H9 (cell line): Measurements from ENCODE around the gene NRXN2. TPM values are rescaled to one million over a fixed set of nuclear protein-coding genes. Genes with fewer than 3 reads are reported as not detected.

Source experiments
- DNase-seq: peaks from one replicate; pipeline ENCODE4 v3.0.0-alpha.2; 2017
- H2AFZ ChIP-seq: one replicate; pipeline ENCODE4 v1.6.1; 2013; ENCODE audit warnings: mild to moderate bottlenecking, low read length, control low read depth, moderate library complexity
- H2AK5ac ChIP-seq: 2 replicates; pipeline ENCODE4 v1.6.1; 2013; ENCODE audit warnings: low read length, control low read depth, mixed read lengths; ENCODE audit not compliant: insufficient read length
- H2BK120ac ChIP-seq: one replicate; pipeline ENCODE4 v1.6.1; 2013; ENCODE audit warnings: low read depth, mild to moderate bottlenecking, low read length, control low read depth, inconsistent platforms; ENCODE audit not compliant: poor library complexity, severe bottlenecking
- H2BK12ac ChIP-seq: 2 replicates; pipeline ENCODE4 v1.6.1; 2013; ENCODE audit warnings: low read length, control low read depth, mixed read lengths, low read depth; ENCODE audit not compliant: insufficient read length
- H2BK15ac ChIP-seq: 2 replicates; pipeline ENCODE4 v1.6.1; 2013; ENCODE audit warnings: low read depth, low read length, control low read depth
- H2BK20ac ChIP-seq: one replicate; pipeline ENCODE4 v1.6.1; 2013; ENCODE audit warnings: low read depth, mild to moderate bottlenecking, low read length, control low read depth, inconsistent platforms; ENCODE audit not compliant: poor library complexity, severe bottlenecking
- H2BK5ac ChIP-seq: 2 replicates; pipeline ENCODE4 v1.6.1; 2013; ENCODE audit warnings: low read length, control low read depth, mixed read lengths; ENCODE audit not compliant: insufficient read length
- H3K14ac ChIP-seq: 2 replicates; pipeline ENCODE4 v1.6.1; 2013; ENCODE audit warnings: low read length, control low read depth; ENCODE audit not compliant: insufficient read depth
- H3K18ac ChIP-seq: 2 replicates; pipeline ENCODE4 v1.6.1; 2013; ENCODE audit warnings: low read depth, mild to moderate bottlenecking, mixed read lengths, low read length, control low read depth; ENCODE audit not compliant: insufficient read length
- H3K23ac ChIP-seq: 2 replicates; pipeline ENCODE4 v1.6.1; 2013; ENCODE audit warnings: low read length, control low read depth, mixed read lengths, low read depth; ENCODE audit not compliant: insufficient read length
- H3K23me2 ChIP-seq: 2 replicates; pipeline ENCODE4 v1.6.1; 2013; ENCODE audit warnings: low read depth, mild to moderate bottlenecking, mixed read lengths, low read length, control low read depth; ENCODE audit not compliant: insufficient read length, poor library complexity, severe bottlenecking
- H3K27ac ChIP-seq: 2 replicates; pipeline ENCODE4 v1.5.1; 2013; ENCODE audit warnings: low read length, control low read depth, mixed read lengths, low read depth; ENCODE audit not compliant: insufficient read length
- H3K27me3 ChIP-seq: 2 replicates; pipeline ENCODE4 v1.6.1; 2013; ENCODE audit warnings: low read length, control low read depth, inconsistent platforms; ENCODE audit not compliant: insufficient read depth
- H3K4ac ChIP-seq: 2 replicates; pipeline ENCODE4 v1.6.1; 2013; ENCODE audit warnings: low read depth, mild to moderate bottlenecking, control low read depth, inconsistent platforms, low read length, moderate library complexity
- H3K4me1 ChIP-seq: 2 replicates; pipeline ENCODE4 v1.6.1; 2013; ENCODE audit warnings: low read length, control low read depth, inconsistent platforms; ENCODE audit not compliant: insufficient read depth
- H3K4me2 ChIP-seq: 2 replicates; pipeline ENCODE4 v1.6.1; 2013; ENCODE audit warnings: low read length, control low read depth, mixed read lengths; ENCODE audit not compliant: insufficient read length, insufficient read depth
- H3K56ac ChIP-seq: 2 replicates; pipeline ENCODE4 v1.6.1; 2013; ENCODE audit warnings: low read depth, mild to moderate bottlenecking, mixed read lengths, low read length, control low read depth; ENCODE audit not compliant: insufficient read length
- H3K79me1 ChIP-seq: 2 replicates; pipeline ENCODE4 v1.6.1; 2013; ENCODE audit warnings: low read depth, mild to moderate bottlenecking, moderate library complexity, low read length, control low read depth, inconsistent platforms; ENCODE audit not compliant: insufficient read depth, poor library complexity, severe bottlenecking
- H3K79me2 ChIP-seq: 2 replicates; pipeline ENCODE4 v1.6.1; 2013; ENCODE audit warnings: low read length, control low read depth, inconsistent platforms; ENCODE audit not compliant: insufficient read depth
- H3K9ac ChIP-seq: 2 replicates; pipeline ENCODE4 v1.6.1; 2013; ENCODE audit warnings: low read length, control low read depth, mixed read lengths; ENCODE audit not compliant: insufficient read length; ENCODE audit errors: extremely low read depth
- H3K9me3 ChIP-seq: one replicate; pipeline ENCODE4 v1.6.1; 2013; ENCODE audit warnings: low read depth, low read length, inconsistent platforms; ENCODE audit not compliant: control insufficient read depth
- H3T11ph ChIP-seq: one replicate; pipeline ENCODE4 v1.6.1; 2013; ENCODE audit warnings: mild to moderate bottlenecking, low read length, control low read depth, inconsistent platforms
- H4K20me1 ChIP-seq: one replicate; pipeline ENCODE4 v1.6.1; 2013; ENCODE audit not compliant: control insufficient read depth, insufficient read length, insufficient read depth
- H4K5ac ChIP-seq: 2 replicates; pipeline ENCODE4 v1.6.1; 2013; ENCODE audit warnings: low read depth, mild to moderate bottlenecking, mixed read lengths, low read length, control low read depth; ENCODE audit not compliant: insufficient read length
- H4K8ac ChIP-seq: replicated peaks from 2 replicates; pipeline ENCODE4 v1.6.1; 2013; ENCODE audit warnings: low read length, control low read depth, mixed read lengths, low read depth; ENCODE audit not compliant: insufficient read length
- H4K91ac ChIP-seq: 2 replicates; pipeline ENCODE4 v1.6.1; 2013; ENCODE audit warnings: low read depth, mild to moderate bottlenecking, moderate library complexity, mixed read lengths, low read length, control low read depth; ENCODE audit not compliant: insufficient read length
- H3K27ac Mint-ChIP-seq, 3 experiments: 2 replicates in 2 of 3; 3 replicates in 1 of 3; pipeline ENCODE4 v1.8.0; 2020 to 2021; ENCODE audit warnings: mixed read lengths in 3 of 3, mild to moderate bottlenecking in 1 of 3, moderate library complexity in 1 of 3
- H3K27me3 Mint-ChIP-seq: 2 replicates; pipeline ENCODE4 v1.8.0; 2021; ENCODE audit warnings: low read depth, mild to moderate bottlenecking, moderate library complexity, mixed read lengths
- H3K36me3 Mint-ChIP-seq, 3 experiments: 2 replicates in 2 of 3; 3 replicates in 1 of 3; pipeline ENCODE4 v1.8.0; 2020 to 2021; ENCODE audit warnings: low read depth in 3 of 3, mixed read lengths in 3 of 3; ENCODE audit not compliant: insufficient read depth in 1 of 3
- H3K4me1 Mint-ChIP-seq, 2 experiments: 2 replicates each; pipeline ENCODE4 v1.8.0; 2020; ENCODE audit warnings: mixed read lengths in 2 of 2
- H3K4me3 Mint-ChIP-seq, 2 experiments: 2 replicates in 1 of 2; 3 replicates in 1 of 2; pipeline ENCODE4 v1.8.0; 2020 to 2021; ENCODE audit warnings: mild to moderate bottlenecking in 2 of 2, mixed read lengths in 2 of 2, moderate library complexity in 1 of 2
- H3K9me3 Mint-ChIP-seq, 2 experiments: 2 replicates in 1 of 2; 3 replicates in 1 of 2; pipeline ENCODE4 v1.8.0; 2020; ENCODE audit warnings: mild to moderate bottlenecking in 2 of 2, mixed read lengths in 2 of 2, moderate library complexity in 1 of 2
- CTCF ChIP-seq: fragments of 200-600 bp; sonication (generic); conservative IDR thresholded peaks from 3 replicates; pipeline ENCODE4 v1.8.0; 2021; ENCODE audit warnings: antibody characterized with exemption, mild to moderate bottlenecking
- WGBS: extraction: QIAGEN DNeasy Blood & Tissue Kit; methylation state at CpG from one replicate; pipeline ENCODE4 v1.1.7; 2013; ENCODE audit warnings: missing lambda C conversion rate, low lambda C conversion rate, mixed read lengths; ENCODE audit not compliant: insufficient read length; ENCODE audit errors: extremely low coverage; 5-methylcytosine and 5-hydroxymethylcytosine counted together
- total RNA-seq: library from RNA; stranded (reverse); gene quantifications from 2 replicates; pipeline ENCODE4 v1.2.1, GENCODE V29; 2021

NRXN2 gene
- total RNA-seq, 1 experiment from 2014 or later = 3.9 TPM

GRCh38 chr11:64633555-64634159, 89.3 kb downstream of the NRXN2 start:
- Mint-ChIP-seq H3K4me1 (peaks cover 16 to 34% of the 10 kb centered on the region in 2 experiments), H3K27ac (no peak overlapping the region; a peak in 2 of 7 replicates)

More at GRCh38 chr11:64633555-64634159, 89.3 kb downstream of the NRXN2 start:
- no peaks in the 10 kb centered on the region; the same call in 1 of the 2 replicates for H3K4me1 ChIP-seq
- no peak for TF ChIP-seq CTCF
- no peak overlapping the region for H3T11ph ChIP-seq
- DNase-seq = no peak
- Mint-ChIP-seq H3K36me3 (peaks cover 0 to 3% (median 0%) of the 10 kb centered on the region in 3 experiments; a peak in 1 of 7 replicates), H3K4me3 (no peak overlapping the region), H3K9me3 (peaks cover 0 to 3% of the 10 kb centered on the region in 2 experiments; a peak in 1 of 5 replicates), H3K27me3 (peaks cover 67% of the 10 kb centered on the region)
- no peak overlapping the region for H3K18ac ChIP-seq
- H3K4me2 ChIP-seq = no peak overlapping the region
- H3K4ac ChIP-seq = no peak overlapping the region
- H3K79me1 ChIP-seq = no peaks in the 10 kb centered on the region
- no peaks in the 10 kb centered on the region for H3K9me3 ChIP-seq
- H4K91ac ChIP-seq = no peak overlapping the region
- no peak overlapping the region for H2AFZ ChIP-seq
- no peak overlapping the region for H3K23ac ChIP-seq
- no peak overlapping the region for H2BK12ac ChIP-seq
- no CpG with 5 or more reads among the region's 7 CpGs for WGBS
- H3K79me2 ChIP-seq = no peaks in the 10 kb centered on the region
- no peak overlapping the region for H3K56ac ChIP-seq
- no peaks in the 10 kb centered on the region for H4K20me1 ChIP-seq
- H3K14ac ChIP-seq = no peak overlapping the region
- H2BK15ac ChIP-seq = no peak overlapping the region
- H2BK5ac ChIP-seq = no peak overlapping the region
- H3K23me2 ChIP-seq = peaks cover 6% of the 10 kb centered on the region
- peaks cover 5% of the 10 kb centered on the region; the same call in 1 of the 2 replicates for H3K27me3 ChIP-seq
- no peak overlapping the region for H2BK120ac ChIP-seq
- H2BK20ac ChIP-seq = no peak overlapping the region
- H2AK5ac ChIP-seq = no peak overlapping the region
- H3K27ac ChIP-seq = no peak overlapping the region
- no peak overlapping the region for H4K5ac ChIP-seq
- H4K8ac ChIP-seq = no peak overlapping the region
- no peak overlapping the region for H3K9ac ChIP-seq
